Measurements from ENCODE around the gene SMC5.
"Not testable (repeated sequence)": the region's sequence is repeated elsewhere in the genome, so short reads cannot be mapped to it uniquely, and the experiment has no call there.

The SMC5 gene

DNA sequence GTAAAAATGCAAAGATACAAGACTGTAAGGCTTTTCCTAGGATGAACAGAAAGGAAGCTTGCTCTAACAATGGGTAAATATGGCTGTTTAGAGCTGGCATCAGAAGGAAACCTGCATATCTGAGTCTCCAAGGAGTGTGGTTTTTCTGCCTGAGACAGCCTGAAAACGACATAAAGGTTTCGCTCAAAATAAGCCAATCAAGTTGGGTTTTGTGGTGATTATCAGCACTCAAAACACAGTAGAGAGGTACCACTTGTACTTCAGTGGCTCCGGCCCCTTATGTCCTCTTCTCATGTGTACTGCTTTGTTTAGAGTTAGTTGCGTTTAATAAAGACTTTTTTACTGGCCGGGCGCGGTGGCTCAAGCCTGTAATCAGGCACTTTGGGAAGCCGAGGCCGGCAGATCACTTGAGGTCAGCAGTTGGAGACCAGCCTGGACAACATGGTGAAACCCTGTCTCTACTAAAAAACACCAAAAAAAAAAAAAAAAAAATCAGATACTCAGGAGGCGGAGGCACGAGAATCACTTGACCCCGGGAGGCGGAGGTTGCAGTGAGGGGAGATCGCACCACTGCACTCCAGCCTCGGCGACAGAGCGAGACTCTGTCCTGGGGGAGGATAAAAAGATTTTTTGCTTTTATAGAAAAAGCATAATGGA lies 116.3 kb downstream of the SMC5 start:
- no peak for DNase-seq

DNA sequence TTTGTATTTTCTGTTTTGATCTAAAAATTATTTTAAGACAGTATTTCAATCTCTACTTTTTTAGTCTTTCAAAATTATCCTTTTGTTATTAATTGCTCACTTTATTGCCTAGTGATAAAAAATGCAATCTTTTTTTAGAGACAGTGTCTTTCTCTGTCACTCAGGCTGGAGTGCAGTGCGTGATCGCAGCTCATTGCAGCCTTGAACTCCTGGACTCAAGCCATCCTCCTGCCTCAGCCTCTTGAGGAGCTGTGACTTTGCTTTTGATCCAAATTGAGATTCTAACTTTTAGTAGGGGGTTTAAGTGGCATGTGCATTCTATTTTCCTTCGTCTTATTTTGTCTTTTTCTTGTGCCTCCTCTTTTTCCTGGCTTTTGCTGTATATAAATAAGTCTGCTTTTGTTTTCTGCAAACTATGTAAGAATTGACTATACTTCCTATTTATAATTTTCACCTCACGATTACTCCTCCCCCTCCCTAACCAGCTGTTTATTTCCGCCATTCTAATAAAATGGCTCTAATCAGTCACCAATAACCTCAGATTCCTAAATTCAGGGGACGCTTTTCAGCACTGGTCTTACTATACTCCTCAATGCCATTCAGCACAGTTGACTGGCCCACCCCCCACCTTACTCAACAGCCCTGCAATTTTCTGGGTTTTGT lies 123.4 kb downstream of the SMC5 start:
- DNase-seq, result no peak

DNA sequence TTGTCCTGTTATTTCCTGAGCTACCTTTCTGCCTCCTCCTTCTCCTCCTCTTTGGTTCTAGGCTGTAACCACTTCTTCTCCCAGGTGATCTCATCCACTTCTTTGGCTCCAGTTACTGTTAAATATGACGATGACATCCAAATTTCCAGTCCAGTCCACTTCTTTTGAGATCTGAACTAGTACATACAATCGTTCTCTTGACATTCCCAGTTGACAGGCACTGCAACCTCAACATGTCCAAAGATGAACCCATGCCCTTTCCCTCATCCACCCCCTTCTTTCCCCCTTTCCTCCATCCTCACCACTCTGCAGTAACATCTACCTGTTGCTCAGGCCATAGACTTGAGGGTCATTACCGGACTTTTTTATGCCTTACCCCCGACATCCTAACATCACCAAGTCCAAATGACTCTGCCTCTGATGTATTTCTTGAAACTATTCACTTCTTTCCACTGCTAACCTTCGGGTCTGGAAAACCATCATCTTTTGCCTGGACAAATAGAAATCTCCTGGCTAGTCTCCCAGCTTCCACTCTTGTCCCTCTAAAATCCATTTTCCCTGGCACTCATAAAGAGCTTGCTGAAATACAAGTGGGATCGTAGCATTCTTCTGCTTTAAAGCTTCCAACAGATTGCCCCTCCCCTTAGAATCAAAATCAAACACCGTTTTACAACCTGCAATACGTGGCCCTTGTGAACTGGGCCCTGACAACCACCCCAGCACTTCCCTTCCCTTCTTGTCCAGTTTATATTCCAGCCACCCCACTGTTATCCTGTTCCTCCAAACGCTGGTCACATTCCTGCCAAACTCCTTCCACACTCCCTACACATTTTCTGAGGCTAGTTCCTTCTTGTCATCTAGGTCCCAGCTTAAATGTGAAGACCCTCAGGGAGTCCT lies 124.2 kb downstream of the SMC5 start:
- DNase-seq, result no peak

DNA sequence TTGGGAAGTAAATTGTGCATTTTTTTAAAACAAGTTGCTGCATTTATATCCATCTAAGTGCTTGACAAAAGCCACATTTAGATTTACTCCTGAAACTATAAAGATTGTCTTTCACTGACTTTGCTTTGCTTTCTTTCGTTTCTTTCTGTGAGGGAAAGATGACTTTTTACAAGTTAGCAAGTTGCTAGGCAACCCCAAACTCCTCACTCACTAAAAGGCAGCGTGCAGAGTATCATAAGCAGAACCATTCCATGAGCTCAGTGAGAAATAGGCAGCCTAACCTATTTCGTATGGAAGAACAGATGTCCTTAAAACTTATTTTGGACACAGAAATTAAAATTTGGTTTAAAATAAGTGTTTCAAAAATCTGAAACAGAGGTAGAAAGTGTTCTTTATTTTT lies 126.6 kb downstream of the SMC5 start:
- no peak for DNase-seq

DNA sequence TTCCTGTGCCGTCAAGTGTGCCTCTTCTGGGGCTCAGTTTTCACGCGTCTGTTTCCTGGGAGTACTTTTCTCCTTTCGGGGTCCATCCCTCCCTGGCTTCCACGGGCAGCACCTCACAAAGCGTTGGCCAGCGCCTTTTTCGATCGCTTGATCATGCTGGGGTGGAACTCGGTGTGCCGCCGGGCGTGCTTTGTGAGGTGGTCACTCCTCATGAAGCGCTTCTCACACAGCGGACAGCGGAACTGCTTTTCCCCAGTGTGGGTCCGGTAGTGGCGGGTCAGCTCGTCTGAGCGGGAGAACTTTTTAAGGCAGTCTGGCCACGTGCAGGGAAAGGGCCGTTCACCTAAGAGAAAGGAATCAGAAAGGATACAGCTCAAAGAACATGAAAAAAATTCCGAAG lies 128.9 kb downstream of the SMC5 start:
- DNase-seq, result no peak

DNA sequence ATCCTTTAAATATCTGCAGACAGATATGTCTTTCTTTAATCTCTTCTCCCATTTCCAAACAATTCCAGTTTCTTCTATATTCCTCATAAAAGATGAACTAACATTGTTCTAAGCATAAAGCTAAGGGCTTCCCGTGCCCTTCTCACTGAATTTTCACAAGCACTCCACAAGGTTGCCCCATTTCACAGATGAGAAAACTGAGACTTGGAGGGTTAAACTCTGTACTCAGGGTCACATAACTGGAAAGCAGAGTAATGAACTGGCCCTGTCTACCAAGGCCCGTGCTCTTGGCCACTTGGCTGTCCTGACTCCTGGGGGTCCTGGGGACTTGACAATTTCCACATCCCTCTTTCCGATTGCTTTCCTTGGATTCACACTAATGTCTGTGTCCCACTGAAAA lies 130.4 kb downstream of the SMC5 start:
- DNase-seq, result no peak

DNA sequence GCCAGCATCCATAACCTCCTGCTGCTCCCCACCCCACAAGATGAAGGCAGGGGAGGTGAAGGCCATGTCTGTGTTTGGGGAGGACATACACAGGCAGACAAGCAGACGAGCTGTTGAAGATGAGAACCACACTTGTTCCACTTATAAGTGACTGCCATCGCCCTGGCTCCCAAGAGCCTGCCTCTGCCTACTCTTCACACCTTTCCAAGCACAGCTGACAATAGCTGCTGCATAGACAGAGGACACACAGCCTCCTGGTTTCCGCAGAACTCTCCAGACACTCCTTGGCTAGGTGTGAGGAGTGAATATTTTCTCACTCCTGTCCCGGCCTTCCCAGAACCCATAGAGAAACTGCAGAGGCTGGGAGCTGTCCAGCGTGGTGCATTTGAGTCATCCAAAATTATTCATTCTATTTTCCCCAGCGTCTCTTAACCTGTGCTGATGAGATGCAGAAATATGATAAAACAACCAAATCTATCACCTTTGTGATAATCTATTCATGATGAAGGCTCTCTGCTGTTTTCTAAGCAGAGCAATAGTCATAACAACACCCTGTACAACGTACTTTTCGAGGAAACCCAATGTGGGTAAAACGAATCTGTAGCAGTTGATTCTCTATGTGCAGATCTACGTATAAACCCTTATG lies 131.0 kb downstream of the SMC5 start:
- no peak for DNase-seq

DNA sequence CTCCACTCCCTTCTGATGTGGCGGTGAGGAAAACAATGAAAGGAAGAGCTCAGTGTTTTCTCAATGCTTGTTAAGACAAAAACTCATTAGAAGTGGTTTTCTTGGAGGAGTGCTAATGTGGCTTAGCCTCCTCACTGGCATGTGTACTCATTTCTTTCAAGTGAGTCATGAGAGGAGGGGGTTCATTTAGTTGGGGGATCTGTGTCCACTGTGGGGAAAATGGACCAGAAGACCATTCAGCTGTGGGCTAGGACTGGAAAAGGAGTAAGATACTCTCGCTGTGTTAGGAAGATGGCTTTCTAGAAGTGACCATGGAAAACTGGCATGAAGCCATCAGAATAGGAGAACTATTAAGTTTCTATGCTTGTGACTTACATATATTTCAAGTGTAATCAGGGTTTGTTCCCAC lies 132.2 kb downstream of the SMC5 start:
- DNase-seq, result no peak

DNA sequence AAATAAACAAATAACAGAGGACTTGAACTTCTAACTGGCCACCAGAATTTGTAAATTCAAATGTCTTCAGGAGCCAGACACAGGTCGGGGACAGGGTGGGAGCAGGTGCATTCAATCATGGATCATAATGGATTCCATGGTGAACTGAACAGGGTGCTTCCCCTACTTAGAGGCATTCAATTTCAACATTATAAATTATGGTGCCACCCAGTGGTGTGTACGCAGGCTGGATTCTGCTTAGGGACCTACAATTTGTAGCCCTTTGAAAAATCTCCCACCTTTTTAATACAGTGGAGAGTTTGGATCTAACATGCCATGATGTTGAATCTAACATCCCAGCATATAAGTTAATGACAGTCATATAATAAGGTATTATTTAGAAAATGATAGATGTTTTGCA lies 133.4 kb downstream of the SMC5 start:
- DNase-seq, result peak; percentile 28

DNA sequence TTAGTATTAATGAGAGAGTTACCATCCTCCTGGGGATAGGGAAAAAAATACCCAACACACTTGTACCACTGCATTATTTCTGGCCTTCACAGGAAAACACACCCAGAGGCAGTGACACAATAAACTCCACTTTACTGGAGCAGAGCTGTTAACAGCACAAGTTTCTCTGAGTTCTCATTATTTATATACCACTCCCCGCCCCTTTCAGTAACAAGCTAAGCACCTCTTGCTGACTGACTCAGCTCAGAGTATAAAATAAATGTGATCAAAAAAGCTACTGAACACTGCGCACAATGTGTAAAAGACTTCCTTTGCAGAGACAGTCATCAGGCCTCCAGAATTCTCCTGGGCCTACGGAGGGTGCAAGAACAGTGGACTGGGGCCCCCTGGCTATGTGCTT lies 134.1 kb downstream of the SMC5 start:
- DNase-seq, result no peak

DNA sequence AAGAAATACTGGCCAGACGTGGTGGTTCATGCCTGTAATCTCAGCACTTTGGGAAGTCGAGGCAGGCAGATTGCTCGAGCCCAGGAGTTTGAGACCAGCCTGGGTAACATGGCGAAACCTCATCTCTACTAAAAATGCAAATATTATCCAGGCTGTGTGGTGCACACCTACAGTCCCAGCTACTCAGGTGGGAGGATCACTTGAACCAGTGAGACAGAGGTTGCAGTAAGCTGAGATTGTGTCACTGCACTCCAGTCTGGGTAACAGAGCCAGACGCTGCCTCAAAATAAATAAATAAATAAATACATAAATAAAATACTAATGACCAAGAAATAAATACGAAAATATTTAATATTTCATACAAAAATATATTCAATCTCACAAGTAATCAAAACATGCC lies 136.9 kb downstream of the SMC5 start:
- no peak for DNase-seq

DNA sequence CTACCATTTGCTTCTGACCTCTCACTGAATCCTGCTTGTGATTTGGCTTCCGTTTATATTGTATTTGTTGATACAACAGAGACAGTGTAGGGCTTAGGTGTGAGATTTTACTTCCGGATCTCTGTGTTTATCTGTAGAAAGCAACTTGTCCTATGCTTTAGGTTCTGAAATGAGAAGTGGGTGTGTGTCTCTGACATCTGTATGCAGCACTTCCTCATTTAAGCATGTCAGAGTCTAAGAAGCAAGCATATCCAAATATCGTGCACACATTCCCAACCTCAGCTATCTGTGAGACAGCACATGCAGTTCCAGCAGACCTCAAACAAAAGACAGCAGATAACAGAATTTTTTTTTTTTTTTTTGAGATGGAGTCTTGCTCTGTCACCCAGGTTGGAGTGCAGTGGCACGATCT lies 139.4 kb downstream of the SMC5 start:
- no peak for DNase-seq

DNA sequence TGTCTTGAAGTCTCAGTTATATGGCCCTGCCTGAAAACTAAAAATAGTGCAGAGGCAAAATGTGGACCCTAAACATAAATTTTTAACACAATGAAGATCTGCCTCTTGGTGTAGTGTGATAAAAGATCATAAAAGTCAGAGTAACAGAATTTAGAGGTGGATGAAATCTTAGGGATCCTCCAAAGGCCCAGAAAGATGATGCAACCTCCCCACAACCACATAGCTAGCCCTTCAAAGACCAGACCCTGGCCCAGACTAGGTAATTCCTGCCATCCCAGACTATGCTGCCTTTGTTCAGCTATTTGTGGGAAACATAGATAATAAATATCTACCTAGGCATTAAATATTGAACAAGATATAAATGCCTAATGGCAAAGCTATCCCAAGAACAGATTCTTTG lies 140.4 kb downstream of the SMC5 start:
- no peak for DNase-seq

DNA sequence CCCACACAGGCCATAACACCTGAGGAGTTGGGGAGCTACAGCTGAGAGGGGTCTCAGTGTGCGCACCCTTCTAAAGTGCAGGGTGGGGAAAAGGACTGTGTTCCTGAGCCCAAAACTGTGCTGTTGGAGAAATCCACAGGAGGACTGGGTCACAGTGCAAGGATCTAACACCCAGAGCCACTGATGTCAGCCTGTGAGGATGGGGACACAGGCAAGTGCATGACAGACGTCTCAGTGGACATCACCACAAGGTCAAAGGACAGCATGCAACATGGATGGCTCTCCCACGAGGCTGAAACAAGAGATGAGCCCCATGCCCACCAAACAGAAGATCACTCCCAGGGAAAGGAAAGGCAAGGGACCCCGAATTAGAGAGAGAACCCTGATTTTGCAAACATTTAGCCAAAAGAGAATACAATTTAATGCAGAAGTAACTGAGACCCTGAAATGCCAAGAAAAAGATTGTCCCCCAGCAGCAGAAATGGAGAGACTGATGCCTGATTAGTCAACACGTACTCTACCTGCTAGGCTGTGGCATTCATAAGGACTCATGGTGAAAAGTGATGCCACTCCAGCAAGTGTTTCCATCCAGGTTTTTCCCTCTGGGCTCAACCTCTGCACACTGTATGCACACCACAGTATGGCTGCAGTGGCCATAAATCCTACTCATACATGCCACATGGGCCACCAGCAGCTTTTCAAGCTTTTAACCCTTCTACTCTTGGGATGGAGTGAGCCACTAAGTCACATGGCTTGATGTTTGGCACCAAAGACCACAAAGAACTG lies 141.5 kb downstream of the SMC5 start:
- no peak for DNase-seq

DNA sequence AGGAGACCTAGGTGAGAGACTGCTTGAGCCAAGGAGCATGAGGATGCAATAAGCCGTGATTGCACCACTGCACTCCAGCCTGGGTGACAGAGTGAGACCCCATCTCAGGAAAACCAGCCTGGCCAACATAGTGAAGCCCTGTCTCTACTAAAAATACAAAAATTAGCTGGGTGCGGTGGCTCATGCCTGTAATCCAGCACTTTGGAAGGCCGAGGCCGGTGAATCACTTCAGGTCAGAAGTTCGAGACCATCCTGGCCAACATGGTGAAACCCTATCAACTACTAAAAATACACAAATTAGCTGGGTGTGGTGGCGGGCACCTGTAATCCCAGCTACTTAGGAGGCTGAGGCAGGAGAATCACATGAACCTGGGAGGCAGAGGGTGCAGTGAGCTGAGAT lies 142.5 kb downstream of the SMC5 start:
- not testable (repeated sequence) for DNase-seq

DNA sequence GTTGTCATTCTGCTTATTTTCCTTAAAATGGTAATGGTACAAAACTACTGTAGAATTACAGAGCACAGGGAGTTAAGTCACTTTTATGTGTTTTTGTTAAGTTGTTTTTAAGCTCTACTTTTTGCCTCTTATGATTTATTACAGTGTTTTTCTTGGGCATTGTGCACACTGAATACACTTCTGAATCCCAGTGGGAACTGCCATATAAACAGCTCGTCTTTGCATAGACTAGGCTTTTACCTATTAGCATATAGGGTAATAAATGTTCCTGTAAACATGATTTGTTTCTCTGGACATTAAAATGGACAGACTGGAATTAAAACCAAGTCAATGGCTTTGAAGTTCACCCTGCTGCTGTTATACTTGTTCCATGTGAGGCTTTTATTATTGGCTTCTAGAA lies 143.4 kb downstream of the SMC5 start:
- no peak for DNase-seq

DNA sequence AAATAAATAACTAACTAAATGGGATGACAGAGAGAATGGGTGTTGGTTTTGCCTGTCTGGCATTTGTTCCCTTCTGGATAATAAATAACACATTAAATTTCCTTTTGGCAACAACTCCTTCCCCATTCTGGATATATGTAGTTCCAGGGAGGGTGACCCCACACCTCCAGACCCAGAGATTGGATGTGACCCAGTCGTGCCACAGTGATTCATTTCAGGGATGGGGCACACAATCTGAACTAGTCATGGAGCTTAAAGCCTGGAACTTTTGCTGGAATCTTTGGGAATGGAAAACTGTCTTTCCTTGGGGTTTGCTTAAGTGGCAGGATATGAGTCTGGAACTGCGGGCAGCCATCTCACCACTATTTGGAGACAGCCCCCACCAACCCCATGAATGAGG lies 144.4 kb downstream of the SMC5 start:
- DNase-seq, result no peak

DNA sequence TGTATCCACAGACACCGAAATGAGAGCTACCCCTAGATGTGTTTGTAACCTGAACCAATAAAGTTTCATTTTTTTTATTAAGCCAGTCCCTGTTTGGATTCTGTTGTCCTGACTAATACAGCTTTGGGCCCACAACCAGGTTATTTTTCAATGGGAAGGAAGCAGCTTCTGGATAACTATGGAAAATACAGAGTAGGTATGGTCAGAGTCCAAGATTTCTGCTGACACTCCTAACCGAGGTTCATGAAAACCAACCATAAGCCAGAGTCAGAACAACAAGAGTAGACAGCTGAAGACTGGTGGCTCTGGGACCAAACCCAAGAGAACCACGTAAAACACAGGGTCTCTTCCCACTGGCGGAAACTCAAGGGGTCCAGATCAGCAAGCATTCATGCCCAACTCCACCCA lies 144.8 kb downstream of the SMC5 start:
- no peak for DNase-seq

DNA sequence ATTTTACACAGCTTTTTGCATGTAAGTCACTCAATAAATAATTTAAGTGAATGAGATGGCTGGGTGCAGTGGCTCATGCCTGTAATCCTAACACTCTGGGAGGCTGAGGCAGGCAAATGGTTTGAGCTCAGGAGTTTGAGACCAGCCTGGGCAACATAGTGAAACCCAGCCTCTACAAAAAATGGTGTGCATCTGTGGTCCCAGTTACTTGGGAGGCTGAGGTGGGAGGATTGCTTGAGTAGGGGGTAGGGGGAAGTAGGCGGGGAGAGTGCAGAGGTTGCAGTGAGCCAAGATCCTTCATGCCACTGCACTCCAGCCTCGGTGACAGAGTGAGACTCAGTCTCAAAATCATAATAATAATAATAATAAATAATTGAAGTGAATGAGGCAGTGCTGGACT lies 145.5 kb downstream of the SMC5 start:
- no peak for DNase-seq

Measured in NCI-H1105 treated with DMSO at 0.1 percent for 48 hours (cell line).